HEK293 (cell line): ENCODE data around the gene ARHGEF26.

Experiments
- ZFP37 ChIP-seq: fragments of 450-650 bp; formaldehyde crosslinking; IDR thresholded peaks from 2 replicates; pipeline ENCODE4 v1.5.1; 2016; ENCODE audit warnings: missing biosample characterization, missing genetic modification characterization
- ZNF324 ChIP-seq: fragments of 450-650 bp; formaldehyde crosslinking; IDR thresholded peaks from 2 replicates; pipeline ENCODE4 v1.5.1; 2016; ENCODE audit warnings: missing biosample characterization, missing genetic modification characterization
- ZNF335 ChIP-seq: fragments of 450-650 bp; formaldehyde crosslinking; conservative IDR thresholded peaks from 2 replicates; pipeline ENCODE4 v1.5.1; 2016; ENCODE audit warnings: missing biosample characterization, missing genetic modification characterization
- TF ChIP-seq, protein P1 (sequence below): fragments of 450-650 bp; formaldehyde crosslinking; IDR thresholded peaks from 2 replicates; pipeline ENCODE4 v1.5.1; 2016; ENCODE audit warnings: missing biosample characterization, missing genetic modification characterization

GRCh38 chr3:154197751-154198150 is 76.6 kb downstream of the ARHGEF26 start:
- TF ChIP-seq ZFP37 (tag by site-specific recombination) (no peak), ZNF324 (tag by site-specific recombination) (no peak), ZNF335 (tag by site-specific recombination) (no peak)
- TF ChIP-seq, protein P1, sequence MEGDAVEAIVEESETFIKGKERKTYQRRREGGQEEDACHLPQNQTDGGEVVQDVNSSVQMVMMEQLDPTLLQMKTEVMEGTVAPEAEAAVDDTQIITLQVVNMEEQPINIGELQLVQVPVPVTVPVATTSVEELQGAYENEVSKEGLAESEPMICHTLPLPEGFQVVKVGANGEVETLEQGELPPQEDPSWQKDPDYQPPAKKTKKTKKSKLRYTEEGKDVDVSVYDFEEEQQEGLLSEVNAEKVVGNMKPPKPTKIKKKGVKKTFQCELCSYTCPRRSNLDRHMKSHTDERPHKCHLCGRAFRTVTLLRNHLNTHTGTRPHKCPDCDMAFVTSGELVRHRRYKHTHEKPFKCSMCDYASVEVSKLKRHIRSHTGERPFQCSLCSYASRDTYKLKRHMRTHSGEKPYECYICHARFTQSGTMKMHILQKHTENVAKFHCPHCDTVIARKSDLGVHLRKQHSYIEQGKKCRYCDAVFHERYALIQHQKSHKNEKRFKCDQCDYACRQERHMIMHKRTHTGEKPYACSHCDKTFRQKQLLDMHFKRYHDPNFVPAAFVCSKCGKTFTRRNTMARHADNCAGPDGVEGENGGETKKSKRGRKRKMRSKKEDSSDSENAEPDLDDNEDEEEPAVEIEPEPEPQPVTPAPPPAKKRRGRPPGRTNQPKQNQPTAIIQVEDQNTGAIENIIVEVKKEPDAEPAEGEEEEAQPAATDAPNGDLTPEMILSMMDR (tag by site-specific recombination): no peak
